Measurements from ENCODE around the gene BLOC1S2. TPM values are rescaled to one million over a fixed set of nuclear protein-coding genes. Genes with fewer than 3 reads are reported as not detected.

BLOC1S2 gene
- 10 to 100 TPM; 11.7 to 49.6 (median 36.2) TPM for total RNA-seq

GRCh38 chr10:100286051-100287033 is at the start of gene BLOC1S2:
TSS of gene BLOC1S2 (minus strand) at chr10:100286680. CDS start at chr10:100286659, 21 bp downstream.
- TF ChIP-seq POLR2A (IDR thresholded peaks at IDR 0.05), result peak; percentile 36 to 80
- TF ChIP-seq EP300 (IDR thresholded peaks at IDR 0.05), result no peak
- TF ChIP-seq POLR2AphosphoS5 (IDR thresholded peaks at IDR 0.05), result peak in 2 of 3 donors; percentile 35 to 36
- TF ChIP-seq CTCF (IDR thresholded peaks at IDR 0.05), result peak in 1 of 2 donors; percentile 11
- Histone ChIP-seq H3K9me3 (no peaks in the 10 kb centered on the region), H3K36me3 (peaks cover 18% of the 10 kb centered on the region), H3K27ac (peak within 1 kb of the TSS; percentile 95), H3K27me3 (no peaks in the 10 kb centered on the region), H3K4me1 (peaks cover 23% of the 10 kb centered on the region), H3K4me3 (peak within 1 kb of the TSS; percentile 93)
- WGBS, result 3% methylated on average over 37 of the region's 63 CpGs
- DNase-seq (ENCODE audit: low spot score in 2 of 2), result peak; percentile 92

- Histone ChIP-seq H3K36me3 (no peaks in the 10 kb centered on the region), H3K27ac (no peak overlapping the region), H3K27me3 (peaks cover 27% of the 10 kb centered on the region), H3K9me3 (no peaks in the 10 kb centered on the region), H3K4me1 (no peaks in the 10 kb centered on the region), H3K4me3 (no peak overlapping the region)
- TF ChIP-seq CTCF (IDR thresholded peaks at IDR 0.05) (no peak), EP300 (IDR thresholded peaks at IDR 0.05) (no peak)
- WGBS, result 84% methylated on average over 9 of the region's 9 CpGs
- DNase-seq (ENCODE audit: low spot score in 2 of 2), result no peak
These were observed 48.3 kb upstream of the BLOC1S2 start for GRCh38 chr10:100334762-100335161.

GRCh38 chr10:100333661-100334440 is 47.4 kb upstream of the BLOC1S2 start:
- Histone ChIP-seq H3K9me3 (no peaks in the 10 kb centered on the region), H3K4me3 (no peak overlapping the region), H3K36me3 (no peaks in the 10 kb centered on the region), H3K27me3 (peaks cover 35% of the 10 kb centered on the region), H3K4me1 (no peaks in the 10 kb centered on the region), H3K27ac (no peak overlapping the region)
- 60% methylated on average over 2 of the region's 2 CpGs for WGBS
- TF ChIP-seq POLR2AphosphoS5 (IDR thresholded peaks at IDR 0.05), result no peak
- no peak for TF ChIP-seq EP300 (IDR thresholded peaks at IDR 0.05)
- TF ChIP-seq POLR2A (IDR thresholded peaks at IDR 0.05), result no peak
- TF ChIP-seq CTCF (IDR thresholded peaks at IDR 0.05), result no peak
- DNase-seq (ENCODE audit: low spot score in 2 of 2), result no peak

- TF ChIP-seq EP300 (IDR thresholded peaks at IDR 0.05) (no peak), CTCF (IDR thresholded peaks at IDR 0.05) (no peak), POLR2A (IDR thresholded peaks at IDR 0.05) (no peak), POLR2AphosphoS5 (IDR thresholded peaks at IDR 0.05) (no peak)
These were observed 46.6 kb upstream of the BLOC1S2 start for GRCh38 chr10:100333106-100333505.

GRCh38 chr10:100330079-100330478 is 43.6 kb upstream of the BLOC1S2 start, which contains the start of gene PKD2L1:
TSS of gene PKD2L1 (minus strand) at chr10:100330228. CDS start at chr10:100330103, 125 bp downstream.
- 35% methylated on average over 5 of the region's 5 CpGs for WGBS
- Histone ChIP-seq H3K27ac (no peak within 1 kb of the TSS), H3K27me3 (peaks cover 36% of the 10 kb centered on the region), H3K4me1 (peaks cover 6% of the 10 kb centered on the region), H3K9me3 (no peaks in the 10 kb centered on the region), H3K4me3 (no peak within 1 kb of the TSS), H3K36me3 (no peaks in the 10 kb centered on the region)
- TF ChIP-seq POLR2A (IDR thresholded peaks at IDR 0.05) (no peak), EP300 (IDR thresholded peaks at IDR 0.05) (no peak), CTCF (IDR thresholded peaks at IDR 0.05) (no peak), POLR2AphosphoS5 (IDR thresholded peaks at IDR 0.05) (no peak)
- no peak for DNase-seq (ENCODE audit: low spot score in 2 of 2)

More at GRCh38 chr10:100333106-100333505, 46.6 kb upstream of the BLOC1S2 start:
- no peak for DNase-seq (ENCODE audit: low spot score in 2 of 2)
- Histone ChIP-seq H3K27ac (no peak overlapping the region), H3K4me3 (no peak overlapping the region), H3K36me3 (no peaks in the 10 kb centered on the region), H3K9me3 (no peaks in the 10 kb centered on the region), H3K27me3 (peaks cover 38% of the 10 kb centered on the region), H3K4me1 (no peaks in the 10 kb centered on the region)
- 53% methylated on average over 4 of the region's 4 CpGs for WGBS

All from suprapubic skin (tissue), 4 donors.